ENCODE results near the gene C2CD5.

Gene C2CD5

GRCh38 chr12:22406627-22407026, 137.7 kb downstream of the C2CD5 start:
- Histone ChIP-seq H3K4me1 (ENCODE audit: low read length) (no peaks in the 10 kb centered on the region), H3K9me2 (replicated peaks; ENCODE audit: insufficient read depth, low read length) (no peaks in the 10 kb centered on the region), H3K79me2 (ENCODE audit: low read length) (no peaks in the 10 kb centered on the region), H3K36me3 (replicated peaks; ENCODE audit: insufficient read depth, low read length) (no peaks in the 10 kb centered on the region), H3F3A (ENCODE audit: insufficient read depth, low read length) (no peaks in the 10 kb centered on the region), H3K9ac (ENCODE audit: low read length) (no peak overlapping the region), H3K9me3 (replicated peaks; ENCODE audit: insufficient read depth, low read length) (no peaks in the 10 kb centered on the region), H2AFZ (ENCODE audit: low read length) (no peak overlapping the region), H3K4me3 (ENCODE audit: low read length) (no peak overlapping the region), H3K27ac (ENCODE audit: low read length) (no peak overlapping the region), H4K20me1 (ENCODE audit: insufficient read depth, low read length) (no peaks in the 10 kb centered on the region), H3K27me3 (replicated peaks; ENCODE audit: insufficient read depth, low read length) (no peaks in the 10 kb centered on the region), H3K4me2 (ENCODE audit: low read depth, low read length) (no peak overlapping the region)
- DNase-seq, result no peak
- no peak for TF ChIP-seq EZH2 (optimal IDR thresholded peaks at IDR 0.05; ENCODE audit: low read depth, low read length)
- TF ChIP-seq CTCF (IDR thresholded peaks at IDR 0.05; ENCODE audit: low read length), result no peak
- no peak for TF ChIP-seq EZH2phosphoT487 (IDR thresholded peaks at IDR 0.05; ENCODE audit: low read length)

- Histone ChIP-seq H3K9me2 (replicated peaks; ENCODE audit: insufficient read depth, low read length) (no peaks in the 10 kb centered on the region), H3K4me3 (ENCODE audit: low read length) (no peak overlapping the region), H3K36me3 (replicated peaks; ENCODE audit: insufficient read depth, low read length) (no peaks in the 10 kb centered on the region), H3K9me3 (replicated peaks; ENCODE audit: insufficient read depth, low read length) (no peaks in the 10 kb centered on the region), H3K4me2 (ENCODE audit: low read depth, low read length) (no peak overlapping the region), H3K9ac (ENCODE audit: low read length) (no peak overlapping the region), H2AFZ (ENCODE audit: low read length) (no peak overlapping the region), H3K27ac (ENCODE audit: low read length) (no peak overlapping the region), H3F3A (ENCODE audit: insufficient read depth, low read length) (no peaks in the 10 kb centered on the region), H4K20me1 (ENCODE audit: insufficient read depth, low read length) (no peaks in the 10 kb centered on the region), H3K27me3 (replicated peaks; ENCODE audit: insufficient read depth, low read length) (no peaks in the 10 kb centered on the region), H3K4me1 (ENCODE audit: low read length) (0 out of 2 replicates have a peak, but pooled peaks cover 6% of the 10 kb centered on the region), H3K79me2 (ENCODE audit: low read length) (no peaks in the 10 kb centered on the region)
- TF ChIP-seq CTCF (IDR thresholded peaks at IDR 0.05; ENCODE audit: low read length) (no peak), EZH2phosphoT487 (IDR thresholded peaks at IDR 0.05; ENCODE audit: low read length) (no peak), EZH2 (optimal IDR thresholded peaks at IDR 0.05; ENCODE audit: low read depth, low read length) (no peak)
- no peak for DNase-seq
These were observed 144.7 kb downstream of the C2CD5 start for GRCh38 chr12:22399464-22400180.
